ENCODE measurements around the gene PKP3. TPM values are rescaled to one million over a fixed set of nuclear protein-coding genes. Genes with fewer than 3 reads are reported as not detected.
"Not testable (repeated sequence)": the region's sequence is repeated elsewhere in the genome, so short reads cannot be mapped to it uniquely, and the experiment has no call there.

Gene PKP3
- total RNA-seq, 1 donor from 2014 or later: 0.84 TPM

- intact Hi-C loops (cut with micrococcal nuclease): not testable (repeated sequence)
Observed at GRCh38 chr11:434999-435740, 41.2 kb downstream of the PKP3 start.

GRCh38 chr11:437228-437870 is 43.3 kb downstream of the PKP3 start:
- DNase-seq (peak; percentile 21), ATAC-seq (no peak)
- intact Hi-C loops (cut with micrococcal nuclease): no loop called here

More at GRCh38 chr11:434999-435740, 41.2 kb downstream of the PKP3 start:
- not testable (repeated sequence) for DNase-seq, ATAC-seq

GRCh38 chr11:438101-438844 is 44.3 kb downstream of the PKP3 start:
- intact Hi-C loops (cut with micrococcal nuclease): no loop called here
- peak; percentile 21 for DNase-seq

GRCh38 chr11:439315-440064 is 45.5 kb downstream of the PKP3 start:
- ATAC-seq (no peak), DNase-seq (peak; percentile 17)
- intact Hi-C loops (cut with micrococcal nuclease): no loop called here

More at GRCh38 chr11:438101-438844, 44.3 kb downstream of the PKP3 start:
- no peak for ATAC-seq

- ATAC-seq (peak; percentile 35), DNase-seq (peak; percentile 45)
- intact Hi-C loops (cut with micrococcal nuclease): no loop called here
Observed at GRCh38 chr11:440065-441042, 46.3 kb downstream of the PKP3 start.

GRCh38 chr11:441043-441417 is 47.0 kb downstream of the PKP3 start:
- intact Hi-C loops (cut with micrococcal nuclease): no loop called here
- peak; percentile 25 for DNase-seq
- no peak for ATAC-seq

GRCh38 chr11:441418-442274 is 47.6 kb downstream of the PKP3 start, which contains the start of gene ANO9:
Gene ANO9 (minus strand): TSS chr11:442011. CDS start chr11:441926, 85 bp downstream.
- DNase-seq (peak; percentile 34), ATAC-seq (no peak)
- intact Hi-C loops (cut with micrococcal nuclease): no loop called here

GRCh38 chr11:442611-443081 is 48.6 kb downstream of the PKP3 start:
- DNase-seq (peak; percentile 28), ATAC-seq (no peak)
- intact Hi-C loops (cut with micrococcal nuclease): no loop called here

GRCh38 chr11:443542-444199 is 49.7 kb downstream of the PKP3 start:
- intact Hi-C loops (cut with micrococcal nuclease): no loop called here
- ATAC-seq (no peak), DNase-seq (peak; percentile 9)

GRCh38 chr11:444396-445144 is 50.6 kb downstream of the PKP3 start:
- intact Hi-C loops (cut with micrococcal nuclease): no loop called here
- peak; percentile 40 for DNase-seq
- no peak for ATAC-seq

- no peak for ATAC-seq
- peak; percentile 28 for DNase-seq
- intact Hi-C loops (cut with micrococcal nuclease): no loop called here
Observed at GRCh38 chr11:445765-446588, 52.0 kb downstream of the PKP3 start.

GRCh38 chr11:446891-447290 is 52.9 kb downstream of the PKP3 start:
- intact Hi-C loops (cut with micrococcal nuclease): no loop called here
- DNase-seq: peak; percentile 21
- no peak for ATAC-seq

- intact Hi-C loops (cut with micrococcal nuclease): no loop called here
- ATAC-seq (peak; percentile 85), DNase-seq (peak; percentile 98)
Observed at GRCh38 chr11:447923-448731, 54.1 kb downstream of the PKP3 start.
